H9 (cell line): ENCODE measurements around the gene OR2B2. TPM values are rescaled to one million over a fixed set of nuclear protein-coding genes. Genes with fewer than 3 reads are reported as not detected.

Experiments used
- DNase-seq: peaks from one replicate; pipeline ENCODE4 v3.0.0-alpha.2; 2017
- H2AFZ ChIP-seq: one replicate; pipeline ENCODE4 v1.6.1; 2013; ENCODE audit warnings: mild to moderate bottlenecking, low read length, control low read depth, moderate library complexity
- H2AK5ac ChIP-seq: 2 replicates; pipeline ENCODE4 v1.6.1; 2013; ENCODE audit warnings: low read length, control low read depth, mixed read lengths; ENCODE audit not compliant: insufficient read length
- H2BK120ac ChIP-seq: one replicate; pipeline ENCODE4 v1.6.1; 2013; ENCODE audit warnings: low read depth, mild to moderate bottlenecking, low read length, control low read depth, inconsistent platforms; ENCODE audit not compliant: poor library complexity, severe bottlenecking
- H2BK12ac ChIP-seq: 2 replicates; pipeline ENCODE4 v1.6.1; 2013; ENCODE audit warnings: low read length, control low read depth, mixed read lengths, low read depth; ENCODE audit not compliant: insufficient read length
- H2BK15ac ChIP-seq: 2 replicates; pipeline ENCODE4 v1.6.1; 2013; ENCODE audit warnings: low read depth, low read length, control low read depth
- H2BK20ac ChIP-seq: one replicate; pipeline ENCODE4 v1.6.1; 2013; ENCODE audit warnings: low read depth, mild to moderate bottlenecking, low read length, control low read depth, inconsistent platforms; ENCODE audit not compliant: poor library complexity, severe bottlenecking
- H2BK5ac ChIP-seq: 2 replicates; pipeline ENCODE4 v1.6.1; 2013; ENCODE audit warnings: low read length, control low read depth, mixed read lengths; ENCODE audit not compliant: insufficient read length
- H3K14ac ChIP-seq: 2 replicates; pipeline ENCODE4 v1.6.1; 2013; ENCODE audit warnings: low read length, control low read depth; ENCODE audit not compliant: insufficient read depth
- H3K18ac ChIP-seq: 2 replicates; pipeline ENCODE4 v1.6.1; 2013; ENCODE audit warnings: low read depth, mild to moderate bottlenecking, mixed read lengths, low read length, control low read depth; ENCODE audit not compliant: insufficient read length
- H3K23ac ChIP-seq: 2 replicates; pipeline ENCODE4 v1.6.1; 2013; ENCODE audit warnings: low read length, control low read depth, mixed read lengths, low read depth; ENCODE audit not compliant: insufficient read length
- H3K23me2 ChIP-seq: 2 replicates; pipeline ENCODE4 v1.6.1; 2013; ENCODE audit warnings: low read depth, mild to moderate bottlenecking, mixed read lengths, low read length, control low read depth; ENCODE audit not compliant: insufficient read length, poor library complexity, severe bottlenecking
- H3K27ac ChIP-seq: 2 replicates; pipeline ENCODE4 v1.5.1; 2013; ENCODE audit warnings: low read length, control low read depth, mixed read lengths, low read depth; ENCODE audit not compliant: insufficient read length
- H3K27me3 ChIP-seq: 2 replicates; pipeline ENCODE4 v1.6.1; 2013; ENCODE audit warnings: low read length, control low read depth, inconsistent platforms; ENCODE audit not compliant: insufficient read depth
- H3K4ac ChIP-seq: 2 replicates; pipeline ENCODE4 v1.6.1; 2013; ENCODE audit warnings: low read depth, mild to moderate bottlenecking, control low read depth, inconsistent platforms, low read length, moderate library complexity
- H3K4me1 ChIP-seq: 2 replicates; pipeline ENCODE4 v1.6.1; 2013; ENCODE audit warnings: low read length, control low read depth, inconsistent platforms; ENCODE audit not compliant: insufficient read depth
- H3K4me2 ChIP-seq: 2 replicates; pipeline ENCODE4 v1.6.1; 2013; ENCODE audit warnings: low read length, control low read depth, mixed read lengths; ENCODE audit not compliant: insufficient read length, insufficient read depth
- H3K56ac ChIP-seq: 2 replicates; pipeline ENCODE4 v1.6.1; 2013; ENCODE audit warnings: low read depth, mild to moderate bottlenecking, mixed read lengths, low read length, control low read depth; ENCODE audit not compliant: insufficient read length
- H3K79me1 ChIP-seq: 2 replicates; pipeline ENCODE4 v1.6.1; 2013; ENCODE audit warnings: low read depth, mild to moderate bottlenecking, moderate library complexity, low read length, control low read depth, inconsistent platforms; ENCODE audit not compliant: insufficient read depth, poor library complexity, severe bottlenecking
- H3K79me2 ChIP-seq: 2 replicates; pipeline ENCODE4 v1.6.1; 2013; ENCODE audit warnings: low read length, control low read depth, inconsistent platforms; ENCODE audit not compliant: insufficient read depth
- H3K9ac ChIP-seq: 2 replicates; pipeline ENCODE4 v1.6.1; 2013; ENCODE audit warnings: low read length, control low read depth, mixed read lengths; ENCODE audit not compliant: insufficient read length; ENCODE audit errors: extremely low read depth
- H3K9me3 ChIP-seq: one replicate; pipeline ENCODE4 v1.6.1; 2013; ENCODE audit warnings: low read depth, low read length, inconsistent platforms; ENCODE audit not compliant: control insufficient read depth
- H3T11ph ChIP-seq: one replicate; pipeline ENCODE4 v1.6.1; 2013; ENCODE audit warnings: mild to moderate bottlenecking, low read length, control low read depth, inconsistent platforms
- H4K20me1 ChIP-seq: one replicate; pipeline ENCODE4 v1.6.1; 2013; ENCODE audit not compliant: control insufficient read depth, insufficient read length, insufficient read depth
- H4K5ac ChIP-seq: 2 replicates; pipeline ENCODE4 v1.6.1; 2013; ENCODE audit warnings: low read depth, mild to moderate bottlenecking, mixed read lengths, low read length, control low read depth; ENCODE audit not compliant: insufficient read length
- H4K8ac ChIP-seq: replicated peaks from 2 replicates; pipeline ENCODE4 v1.6.1; 2013; ENCODE audit warnings: low read length, control low read depth, mixed read lengths, low read depth; ENCODE audit not compliant: insufficient read length
- H4K91ac ChIP-seq: 2 replicates; pipeline ENCODE4 v1.6.1; 2013; ENCODE audit warnings: low read depth, mild to moderate bottlenecking, moderate library complexity, mixed read lengths, low read length, control low read depth; ENCODE audit not compliant: insufficient read length
- H3K27ac Mint-ChIP-seq, 3 experiments: 2 replicates in 2 of 3; 3 replicates in 1 of 3; pipeline ENCODE4 v1.8.0; 2020 to 2021; ENCODE audit warnings: mixed read lengths in 3 of 3, mild to moderate bottlenecking in 1 of 3, moderate library complexity in 1 of 3
- H3K27me3 Mint-ChIP-seq: 2 replicates; pipeline ENCODE4 v1.8.0; 2021; ENCODE audit warnings: low read depth, mild to moderate bottlenecking, moderate library complexity, mixed read lengths
- H3K36me3 Mint-ChIP-seq, 3 experiments: 2 replicates in 2 of 3; 3 replicates in 1 of 3; pipeline ENCODE4 v1.8.0; 2020 to 2021; ENCODE audit warnings: low read depth in 3 of 3, mixed read lengths in 3 of 3; ENCODE audit not compliant: insufficient read depth in 1 of 3
- H3K4me1 Mint-ChIP-seq, 2 experiments: 2 replicates each; pipeline ENCODE4 v1.8.0; 2020; ENCODE audit warnings: mixed read lengths in 2 of 2
- H3K4me3 Mint-ChIP-seq, 2 experiments: 2 replicates in 1 of 2; 3 replicates in 1 of 2; pipeline ENCODE4 v1.8.0; 2020 to 2021; ENCODE audit warnings: mild to moderate bottlenecking in 2 of 2, mixed read lengths in 2 of 2, moderate library complexity in 1 of 2
- H3K9me3 Mint-ChIP-seq, 2 experiments: 2 replicates in 1 of 2; 3 replicates in 1 of 2; pipeline ENCODE4 v1.8.0; 2020; ENCODE audit warnings: mild to moderate bottlenecking in 2 of 2, mixed read lengths in 2 of 2, moderate library complexity in 1 of 2
- WGBS: extraction: QIAGEN DNeasy Blood & Tissue Kit; methylation state at CpG from one replicate; pipeline ENCODE4 v1.1.7; 2013; ENCODE audit warnings: missing lambda C conversion rate, low lambda C conversion rate, mixed read lengths; ENCODE audit not compliant: insufficient read length; ENCODE audit errors: extremely low coverage; 5-methylcytosine and 5-hydroxymethylcytosine counted together
- total RNA-seq: library from RNA; stranded (reverse); gene quantifications from 2 replicates; pipeline ENCODE4 v1.2.1, GENCODE V29; 2021
- TF ChIP-seq, protein P1 (sequence below): fragments of 200-600 bp; sonication (generic); conservative IDR thresholded peaks from 3 replicates; pipeline ENCODE4 v1.8.0; 2021; ENCODE audit warnings: antibody characterized with exemption, mild to moderate bottlenecking

Gene OR2B2
- total RNA-seq, 1 experiment from 2014 or later, result not detected

DNA sequence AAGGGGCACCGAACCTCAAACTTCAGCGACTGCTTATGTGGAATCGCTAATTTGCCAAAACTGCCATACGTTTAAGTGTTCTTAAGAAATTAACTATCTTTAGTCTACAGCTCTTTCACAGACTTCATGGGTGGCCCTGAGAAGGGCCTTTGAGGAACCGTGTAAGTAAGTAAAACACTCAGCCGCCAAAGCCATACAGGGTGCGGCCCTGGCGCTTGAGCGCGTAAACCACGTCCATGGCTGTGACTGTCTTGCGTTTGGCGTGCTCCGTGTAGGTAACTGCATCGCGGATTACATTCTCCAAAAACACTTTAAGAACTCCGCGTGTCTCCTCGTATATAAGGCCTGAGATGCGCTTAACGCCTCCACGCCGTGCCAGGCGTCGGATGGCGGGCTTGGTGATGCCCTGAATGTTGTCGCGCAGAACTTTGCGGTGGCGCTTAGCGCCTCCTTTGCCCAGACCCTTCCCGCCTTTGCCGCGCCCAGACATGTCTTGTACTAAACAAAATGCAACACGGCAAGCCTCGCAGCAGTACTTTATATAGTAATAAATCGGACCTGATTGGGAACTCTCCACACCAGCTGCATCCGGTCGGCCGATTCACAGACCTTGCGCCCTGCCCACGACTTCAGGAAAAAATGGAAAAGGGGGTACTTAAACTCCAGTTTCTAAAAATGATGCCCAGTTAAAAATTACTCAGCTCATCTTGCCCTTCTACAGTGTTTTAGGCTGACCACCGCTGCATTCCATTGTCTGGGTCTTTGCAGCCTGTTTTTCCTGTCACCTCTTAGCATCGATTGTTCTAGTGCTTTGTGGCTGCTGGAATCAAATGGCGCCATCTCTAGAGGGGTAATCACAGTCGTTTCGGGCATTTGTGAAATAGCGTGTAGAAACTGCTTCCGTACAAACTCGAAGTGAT lies 38.9 kb downstream of the OR2B2 start:
- TF ChIP-seq, protein P1, sequence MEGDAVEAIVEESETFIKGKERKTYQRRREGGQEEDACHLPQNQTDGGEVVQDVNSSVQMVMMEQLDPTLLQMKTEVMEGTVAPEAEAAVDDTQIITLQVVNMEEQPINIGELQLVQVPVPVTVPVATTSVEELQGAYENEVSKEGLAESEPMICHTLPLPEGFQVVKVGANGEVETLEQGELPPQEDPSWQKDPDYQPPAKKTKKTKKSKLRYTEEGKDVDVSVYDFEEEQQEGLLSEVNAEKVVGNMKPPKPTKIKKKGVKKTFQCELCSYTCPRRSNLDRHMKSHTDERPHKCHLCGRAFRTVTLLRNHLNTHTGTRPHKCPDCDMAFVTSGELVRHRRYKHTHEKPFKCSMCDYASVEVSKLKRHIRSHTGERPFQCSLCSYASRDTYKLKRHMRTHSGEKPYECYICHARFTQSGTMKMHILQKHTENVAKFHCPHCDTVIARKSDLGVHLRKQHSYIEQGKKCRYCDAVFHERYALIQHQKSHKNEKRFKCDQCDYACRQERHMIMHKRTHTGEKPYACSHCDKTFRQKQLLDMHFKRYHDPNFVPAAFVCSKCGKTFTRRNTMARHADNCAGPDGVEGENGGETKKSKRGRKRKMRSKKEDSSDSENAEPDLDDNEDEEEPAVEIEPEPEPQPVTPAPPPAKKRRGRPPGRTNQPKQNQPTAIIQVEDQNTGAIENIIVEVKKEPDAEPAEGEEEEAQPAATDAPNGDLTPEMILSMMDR, result no peak
- H2AFZ ChIP-seq, result no peak overlapping the region
- H3K9ac ChIP-seq, result peak overlapping the region; percentile 92
- H4K20me1 ChIP-seq, result no peaks in the 10 kb centered on the region
- WGBS, result no CpG with 5 or more reads among the region's 50 CpGs
- H3K56ac ChIP-seq, result peak overlapping the region; percentile 39
- Mint-ChIP-seq H3K4me1 (peaks cover 33 to 35% of the 10 kb centered on the region in 2 experiments), H3K9me3 (no peaks in the 10 kb centered on the region; a peak in 1 of 5 replicates), H3K4me3 (peak overlapping the region; percentile 79 to 87), H3K27me3 (peaks cover 2% of the 10 kb centered on the region; the same call in 1 of the 2 replicates), H3K36me3 (peaks cover 0 to 2% (median 0%) of the 10 kb centered on the region in 3 experiments; a peak in 1 of 7 replicates), H3K27ac (peak overlapping the region; percentile 93 to 99 (median 99))
- H3K14ac ChIP-seq, result peak overlapping the region; percentile 97
- H3K4me2 ChIP-seq, result peak overlapping the region; percentile 75
- no peaks in the 10 kb centered on the region for H3K27me3 ChIP-seq
- H2BK20ac ChIP-seq, result peak overlapping the region; percentile 6
- H2BK12ac ChIP-seq, result peak overlapping the region; percentile 27
- H3K4ac ChIP-seq, result peak overlapping the region; percentile 64; the same call in 1 of the 2 replicates
- peaks cover 1% of the 10 kb centered on the region; the same call in 1 of the 2 replicates for H3K4me1 ChIP-seq
- no peak overlapping the region for H4K5ac ChIP-seq
- H3T11ph ChIP-seq, result peak overlapping the region; percentile 99
- peaks cover 18% of the 10 kb centered on the region for H3K23me2 ChIP-seq
- H3K9me3 ChIP-seq, result no peaks in the 10 kb centered on the region
- DNase-seq, result peak; percentile 68
- no peaks in the 10 kb centered on the region for H3K79me2 ChIP-seq
- H3K79me1 ChIP-seq, result no peaks in the 10 kb centered on the region
- no peak overlapping the region for H3K23ac ChIP-seq
- H2BK120ac ChIP-seq, result peak overlapping the region; percentile 97
- H3K27ac ChIP-seq, result peak overlapping the region; percentile 95
- no peak overlapping the region for H4K8ac ChIP-seq
- H2BK15ac ChIP-seq, result no peak overlapping the region
- peak overlapping the region; percentile 90 for H2BK5ac ChIP-seq
- H4K91ac ChIP-seq, result no peak overlapping the region
- H3K18ac ChIP-seq, result peak overlapping the region; percentile 98
- no peak overlapping the region for H2AK5ac ChIP-seq
